MCF 10A (cell line): Measurements from ENCODE around the gene C1orf35. TPM values are rescaled to one million over a fixed set of nuclear protein-coding genes. Genes with fewer than 3 reads are reported as not detected.
A peak's percentile ranks its signal among the peaks of the same experiment; 100 is the strongest.

ENCODE experiments used
- BruUV-seq: library from RNA; stranded (reverse); fragments of 400-500 nt; replicated peaks from 2 replicates; lab custom pipeline; 2021; lab: Mats Ljungman, UMichigan
- CTCF ChIA-PET: fragments of 300-600 bp; sonication (Branson Sonifier 250); formaldehyde crosslinking; extraction: SDS; loops from one replicate; lab custom pipeline; 2021; ENCODE audit warnings: antibody characterized with exemption, inconsistent platforms; lab: Yijun Ruan, JAX
- POLR2A ChIA-PET: fragments of 300-600, 350-650 bp; sonication (Branson Sonifier 250); formaldehyde crosslinking; extraction: SDS; loops from one replicate; lab custom pipeline; 2020; ENCODE audit warnings: antibody characterized with exemption, inconsistent platforms; lab: Yijun Ruan, JAX
- DNase-seq: peaks from one replicate; pipeline ENCODE4 v3.0.0-alpha.2; 2018; ENCODE audit not compliant: unreplicated experiment
- H3K27ac Mint-ChIP-seq: one replicate; pipeline ENCODE4 v1.8.0; 2022; ENCODE audit warnings: mild to moderate bottlenecking, low read depth, mixed read lengths; ENCODE audit not compliant: unreplicated experiment
- H3K27me3 Mint-ChIP-seq: one replicate; pipeline ENCODE4 v1.8.0; 2022; ENCODE audit warnings: mixed read lengths; ENCODE audit not compliant: insufficient read depth, unreplicated experiment
- H3K36me3 Mint-ChIP-seq: one replicate; pipeline ENCODE4 v1.8.0; 2022; ENCODE audit warnings: mild to moderate bottlenecking, moderate library complexity, mixed read lengths; ENCODE audit not compliant: insufficient read depth, unreplicated experiment
- H3K4me1 Mint-ChIP-seq: one replicate; pipeline ENCODE4 v1.8.0; 2022; ENCODE audit warnings: mixed read lengths; ENCODE audit not compliant: insufficient read depth, unreplicated experiment
- H3K4me3 Mint-ChIP-seq: one replicate; pipeline ENCODE4 v1.8.0; 2022; ENCODE audit warnings: mild to moderate bottlenecking, moderate library complexity, mixed read lengths; ENCODE audit not compliant: unreplicated experiment
- H3K9me3 Mint-ChIP-seq: one replicate; pipeline ENCODE4 v1.8.0; 2022; ENCODE audit warnings: mixed read lengths; ENCODE audit not compliant: unreplicated experiment
- intact Hi-C: fragments of 100-400 bp; cut with micrococcal nuclease; formaldehyde crosslinking; loops from 2 replicates; pipeline ENCODE4 v1.14.1; 2022
- total RNA-seq: library from RNA; stranded (reverse); gene quantifications from 2 replicates; pipeline ENCODE4 v1.2.3, GENCODE V29; 2022
- TF ChIP-seq, protein P1 (sequence below): fragments of 200-600 bp; IDR thresholded peaks from one replicate; pipeline ENCODE4 v1.8.0; 2022; ENCODE audit warnings: antibody characterized with exemption, mild to moderate bottlenecking; ENCODE audit not compliant: unreplicated experiment

The C1orf35 gene
- total RNA-seq, 1 experiment from 2014 or later = 49.2 TPM

DNA sequence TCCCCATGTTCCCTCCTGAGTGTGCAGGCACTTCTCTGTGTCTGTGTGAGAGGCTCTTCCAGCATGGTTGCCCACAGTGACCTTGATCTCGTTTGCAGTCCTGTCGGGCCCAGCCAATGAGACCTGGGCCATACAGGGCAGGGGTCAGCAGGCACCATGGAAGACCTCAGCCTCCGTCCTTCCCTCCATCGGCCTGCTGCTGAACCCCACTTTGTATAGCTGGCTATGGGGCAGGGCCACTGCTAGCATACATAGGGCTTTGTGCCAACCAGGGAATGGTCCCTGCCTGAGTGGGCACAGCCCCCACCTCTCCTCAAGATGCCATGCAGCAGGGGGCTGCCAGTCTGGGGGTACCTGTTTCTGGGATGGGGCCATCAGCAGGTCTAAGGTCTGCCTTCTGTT lies 3.8 kb downstream of the C1orf35 start:
- POLR2A ChIA-PET = interaction anchor here (0.6 to 5.6 kb wide), 9 partner anchors 10 to 359 kb away, joined by 3 to 56 read pairs (median 7); partner anchors contain the start of genes ARF1 and MRPL55

DNA sequence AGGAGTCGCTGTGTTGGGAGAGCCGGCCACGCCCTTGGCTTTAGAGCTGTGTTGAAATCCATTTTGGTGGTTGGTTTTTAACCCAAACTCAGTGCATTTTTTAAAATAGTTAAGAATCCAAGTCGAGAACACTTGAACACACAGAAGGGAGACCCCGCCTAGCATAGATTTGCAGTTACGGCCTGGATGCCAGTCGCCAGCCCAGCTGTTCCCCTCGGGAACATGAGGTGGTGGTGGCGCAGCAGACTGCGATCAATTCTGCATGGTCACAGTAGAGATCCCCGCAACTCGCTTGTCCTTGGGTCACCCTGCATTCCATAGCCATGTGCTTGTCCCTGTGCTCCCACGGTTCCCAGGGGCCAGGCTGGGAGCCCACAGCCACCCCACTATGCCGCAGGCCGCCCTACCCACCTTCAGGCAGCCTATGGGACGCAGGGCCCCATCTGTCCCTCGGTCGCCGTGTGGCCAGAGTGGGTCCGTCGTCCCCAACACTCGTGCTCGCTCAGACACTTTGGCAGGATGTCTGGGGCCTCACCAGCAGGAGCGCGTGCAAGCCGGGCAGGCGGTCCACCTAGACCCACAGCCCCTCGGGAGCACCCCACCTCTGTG lies 4.7 kb downstream of the C1orf35 start:
- Mint-ChIP-seq H3K27ac (no peak overlapping the region), H3K4me3 (no peak overlapping the region), H3K4me1 (peaks cover 40% of the 10 kb centered on the region), H3K27me3 (no peaks in the 10 kb centered on the region), H3K36me3 (peaks cover 87% of the 10 kb centered on the region), H3K9me3 (peaks cover 18% of the 10 kb centered on the region)
- no peak for DNase-seq
- intact Hi-C loops = no loop called here
- TF ChIP-seq, protein P1, sequence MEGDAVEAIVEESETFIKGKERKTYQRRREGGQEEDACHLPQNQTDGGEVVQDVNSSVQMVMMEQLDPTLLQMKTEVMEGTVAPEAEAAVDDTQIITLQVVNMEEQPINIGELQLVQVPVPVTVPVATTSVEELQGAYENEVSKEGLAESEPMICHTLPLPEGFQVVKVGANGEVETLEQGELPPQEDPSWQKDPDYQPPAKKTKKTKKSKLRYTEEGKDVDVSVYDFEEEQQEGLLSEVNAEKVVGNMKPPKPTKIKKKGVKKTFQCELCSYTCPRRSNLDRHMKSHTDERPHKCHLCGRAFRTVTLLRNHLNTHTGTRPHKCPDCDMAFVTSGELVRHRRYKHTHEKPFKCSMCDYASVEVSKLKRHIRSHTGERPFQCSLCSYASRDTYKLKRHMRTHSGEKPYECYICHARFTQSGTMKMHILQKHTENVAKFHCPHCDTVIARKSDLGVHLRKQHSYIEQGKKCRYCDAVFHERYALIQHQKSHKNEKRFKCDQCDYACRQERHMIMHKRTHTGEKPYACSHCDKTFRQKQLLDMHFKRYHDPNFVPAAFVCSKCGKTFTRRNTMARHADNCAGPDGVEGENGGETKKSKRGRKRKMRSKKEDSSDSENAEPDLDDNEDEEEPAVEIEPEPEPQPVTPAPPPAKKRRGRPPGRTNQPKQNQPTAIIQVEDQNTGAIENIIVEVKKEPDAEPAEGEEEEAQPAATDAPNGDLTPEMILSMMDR = no peak
- ChIA-PET CTCF (interaction anchor here (0.9 to 4.0 kb wide), 6 partner anchors 9 to 100 kb away, joined by 3 to 26 read pairs (median 6); no protein-coding TSS in a partner anchor), POLR2A (interaction anchor here (0.6 to 5.6 kb wide), 6 partner anchors 10 to 565 kb away, joined by 3 to 56 read pairs (median 10); partner anchors contain the start of genes ARF1 and MRPL55)
- BruUV-seq = TSS peak; percentile 65

More for the DNA sequence above, 3.8 kb downstream of the C1orf35 start:
- no TSS peak for BruUV-seq
- H3K36me3 Mint-ChIP-seq = peaks cover 80% of the 10 kb centered on the region
- no peak for DNase-seq
- CTCF ChIA-PET = interaction anchor here (0.9 to 4.0 kb wide), 5 partner anchors 10 to 101 kb away, joined by 4 to 26 read pairs (median 12); partner anchors contain the start of gene ARF1
- H3K4me1 Mint-ChIP-seq = peaks cover 43% of the 10 kb centered on the region
- H3K27ac Mint-ChIP-seq = no peak overlapping the region
- H3K9me3 Mint-ChIP-seq = peaks cover 16% of the 10 kb centered on the region
- TF ChIP-seq, protein P1 = no peak
- no peaks in the 10 kb centered on the region for H3K27me3 Mint-ChIP-seq
- intact Hi-C loops = no loop called here
- no peak overlapping the region for H3K4me3 Mint-ChIP-seq

DNA sequence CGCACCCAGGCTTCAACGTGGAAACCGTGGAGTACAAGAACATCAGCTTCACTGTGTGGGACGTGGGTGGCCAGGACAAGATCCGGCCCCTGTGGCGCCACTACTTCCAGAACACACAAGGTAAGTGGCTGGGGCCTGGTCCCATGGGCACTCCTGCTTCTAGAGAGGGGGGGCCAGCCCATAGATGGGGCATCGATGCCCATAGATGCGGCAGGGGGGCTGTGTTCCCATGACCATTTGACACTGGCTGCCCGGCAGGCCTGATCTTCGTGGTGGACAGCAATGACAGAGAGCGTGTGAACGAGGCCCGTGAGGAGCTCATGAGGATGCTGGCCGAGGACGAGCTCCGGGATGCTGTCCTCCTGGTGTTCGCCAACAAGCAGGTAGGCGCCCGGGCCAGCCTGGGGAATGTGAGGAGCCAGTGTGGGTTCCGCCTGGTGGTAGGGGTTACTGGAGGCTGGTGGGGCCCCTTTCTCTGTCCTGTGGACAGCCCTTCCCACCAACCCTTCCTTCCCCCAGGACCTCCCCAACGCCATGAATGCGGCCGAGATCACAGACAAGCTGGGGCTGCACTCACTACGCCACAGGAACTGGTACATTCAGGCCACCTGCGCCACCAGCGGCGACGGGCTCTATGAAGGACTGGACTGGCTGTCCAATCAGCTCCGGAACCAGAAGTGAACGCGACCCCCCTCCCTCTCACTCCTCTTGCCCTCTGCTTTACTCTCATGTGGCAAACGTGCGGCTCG lies 5.6 kb downstream of the C1orf35 start:
- intact Hi-C loops = no loop called here
- TF ChIP-seq, protein P1 = no peak
- Mint-ChIP-seq H3K4me1 (peaks cover 40% of the 10 kb centered on the region), H3K27me3 (no peaks in the 10 kb centered on the region), H3K36me3 (peaks cover 90% of the 10 kb centered on the region), H3K27ac (no peak overlapping the region), H3K4me3 (no peak overlapping the region), H3K9me3 (peaks cover 18% of the 10 kb centered on the region)
- CTCF ChIA-PET = interaction anchor here (0.6 to 4.0 kb wide), 8 partner anchors 8 to 657 kb away, joined by 3 to 26 read pairs (median 4); no protein-coding TSS in a partner anchor
- POLR2A ChIA-PET = interaction anchor here (0.6 to 5.6 kb wide), 5 partner anchors 9 to 874 kb away, joined by 3 to 56 read pairs (median 4); partner anchors contain the start of gene MRPL55
- no peak for DNase-seq
- BruUV-seq = no TSS peak
